Adrenal gland (tissue), 5 donors: ENCODE measurements around the gene SMIM29.

ENCODE experiments used
- CTCF ChIP-seq, 6 experiments: fragments of 450-650 bp in 4 of 6; fragments of 200-600 bp in 2 of 6; sonication (generic) in 1 of 6; IDR thresholded peaks; 1 replicate in 5 of 6; 2 replicates in 1 of 6; pipeline versions ENCODE4 v1.5.1 to v1.8.0; 2016 to 2021; ENCODE audit warnings: antibody characterized with exemption in 6 of 6, mild to moderate bottlenecking in 2 of 6, moderate library complexity in 1 of 6
- POLR2A ChIP-seq, 2 donors: fragments of 450-650 bp; IDR thresholded peaks; one replicate each; pipeline ENCODE4 v1.6.1; 2017; ENCODE audit warnings: antibody characterized with exemption in 2 of 2, mild to moderate bottlenecking in 2 of 2, moderate library complexity in 1 of 2
- donor health status: DM: no; HTN: no; CAD: no.

GRCh38 chr6:34235307-34236130, 13.3 kb downstream of the SMIM29 start:
- TF ChIP-seq CTCF (IDR thresholded peaks at IDR 0.05) = no peak
- TF ChIP-seq POLR2A (IDR thresholded peaks at IDR 0.05) = peak in 1 of 2 donors; percentile 6
